Activated T-helper 9 cell treated with anti-CD3 and anti-CD28 coated beads, Interleukin-2, amount 50 U/mL, for 16 hours (primary cell): ENCODE measurements around the gene ZNF658.
"Not testable (repeated sequence)": the region's sequence is repeated elsewhere in the genome, so short reads cannot be mapped to it uniquely, and the experiment has no call there.

Source experiments
- DNase-seq: peaks from one replicate; pipeline ENCODE4 v3.0.0-alpha.2; 2020; ENCODE audit warnings: low read depth

Gene ZNF658

DNA sequence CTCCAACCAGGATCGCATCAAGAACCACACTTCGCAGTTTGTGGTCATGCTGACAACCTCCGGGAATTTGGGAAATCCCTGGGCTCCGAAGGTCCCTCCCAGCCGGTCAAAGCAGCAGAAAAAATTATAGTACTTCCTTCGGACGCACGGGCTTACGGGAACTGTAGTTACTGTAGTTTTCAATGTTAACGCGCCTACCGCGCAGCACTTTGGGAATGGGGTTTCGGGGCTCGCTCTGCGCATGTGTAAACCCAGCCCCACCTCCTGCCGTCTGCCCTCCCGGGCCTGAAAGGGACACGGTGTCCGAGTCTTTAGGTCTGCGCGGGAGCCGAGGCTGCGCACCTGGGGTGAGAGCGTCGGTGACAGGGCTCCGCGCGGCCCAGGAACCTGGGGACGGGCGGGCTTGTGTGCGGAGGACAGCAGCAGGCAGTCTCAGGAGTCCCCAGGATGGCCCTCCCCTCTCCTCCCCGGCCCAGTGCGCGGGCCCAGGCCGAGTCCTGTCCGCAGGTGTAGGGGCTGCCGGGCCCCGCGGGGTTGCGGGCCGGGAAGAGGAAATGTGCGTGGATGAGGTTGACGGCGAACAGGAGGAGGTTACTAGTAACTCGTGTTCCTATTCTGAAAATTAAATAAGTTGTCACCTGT lies at the start of gene ZNF658:
Gene ZNF658 (plus strand): TSS at position 236 of the 642 bp plus-strand sequence. CDS start 2,837 bp downstream, outside the sequence.
- peak; percentile 24 for DNase-seq

DNA sequence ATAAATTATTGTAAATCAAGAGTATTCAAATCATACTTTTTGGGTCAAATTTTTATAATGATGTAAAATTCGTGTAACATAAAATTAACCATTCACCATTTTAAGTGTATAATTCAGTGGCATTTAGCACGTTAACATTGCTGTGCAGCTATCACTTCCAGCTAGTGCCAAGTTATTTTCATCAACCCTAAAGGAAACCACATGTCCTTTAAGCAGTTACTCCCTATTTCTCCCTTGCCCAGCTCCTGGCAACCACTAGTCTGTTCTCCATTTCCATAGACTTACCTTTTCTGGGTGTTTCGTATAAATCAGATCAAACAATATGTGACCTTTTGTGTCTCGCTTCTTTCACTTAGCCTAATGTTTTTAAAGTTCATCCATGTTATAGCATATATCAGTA lies 38.8 kb upstream of the ZNF658 start:
- not testable (repeated sequence) for DNase-seq

DNA sequence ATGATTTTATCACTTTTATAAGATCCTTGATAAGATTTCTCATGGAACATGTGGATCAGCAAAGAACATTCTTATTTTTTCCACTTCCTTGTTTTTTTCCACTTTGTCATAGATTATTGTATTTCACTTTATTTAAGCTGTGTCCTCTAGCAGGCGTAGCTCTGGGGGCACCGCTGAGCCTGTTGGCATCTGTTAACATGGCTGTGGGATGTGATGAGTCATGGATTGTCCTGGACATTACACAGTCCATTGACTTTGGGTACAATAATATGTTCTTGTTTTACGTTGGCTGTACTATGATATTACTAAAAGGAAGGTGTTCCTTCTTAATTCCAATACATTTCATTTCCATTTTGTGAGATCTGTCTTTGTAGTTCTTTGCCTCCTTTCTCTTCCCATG lies 31.9 kb upstream of the ZNF658 start:
- DNase-seq: not testable (repeated sequence)

DNA sequence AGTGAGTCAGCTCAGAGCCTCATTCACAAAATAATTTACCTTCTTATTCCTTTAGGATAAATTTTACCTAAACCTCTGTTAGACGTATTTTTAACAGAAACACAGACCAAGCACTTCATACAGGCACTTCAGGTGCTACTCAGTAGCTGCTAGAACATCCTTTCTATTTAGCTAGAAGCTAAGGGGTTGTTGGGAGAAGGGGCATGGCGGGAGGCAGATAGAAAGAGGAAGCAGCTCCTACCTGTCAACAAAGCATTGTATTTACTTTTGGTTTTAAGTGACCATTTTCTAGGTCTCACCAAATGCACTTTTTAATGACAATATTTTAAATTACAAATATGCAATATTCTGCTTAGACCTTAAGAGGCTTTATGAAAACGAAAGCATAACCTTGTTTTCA lies 19.9 kb upstream of the ZNF658 start:
- not testable (repeated sequence) for DNase-seq

DNA sequence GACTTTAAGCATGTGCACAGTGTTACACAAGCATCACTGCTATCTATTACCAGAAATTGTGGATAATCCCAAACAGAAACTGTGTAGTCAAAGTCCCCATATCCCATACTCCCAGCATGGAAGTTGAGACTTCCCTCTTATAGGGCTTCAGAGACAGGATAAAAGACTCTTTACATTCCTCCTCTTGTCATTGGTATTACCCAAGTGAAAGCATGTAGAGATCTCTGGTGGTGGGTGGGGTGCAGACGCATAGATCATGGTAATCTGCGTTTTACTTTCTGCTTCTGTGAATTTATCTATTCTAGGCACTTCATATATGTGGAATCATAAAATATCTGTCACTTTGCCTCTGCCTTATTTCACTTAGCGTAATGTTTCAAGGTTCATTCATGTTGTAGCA lies 18.7 kb upstream of the ZNF658 start:
- DNase-seq: not testable (repeated sequence)

DNA sequence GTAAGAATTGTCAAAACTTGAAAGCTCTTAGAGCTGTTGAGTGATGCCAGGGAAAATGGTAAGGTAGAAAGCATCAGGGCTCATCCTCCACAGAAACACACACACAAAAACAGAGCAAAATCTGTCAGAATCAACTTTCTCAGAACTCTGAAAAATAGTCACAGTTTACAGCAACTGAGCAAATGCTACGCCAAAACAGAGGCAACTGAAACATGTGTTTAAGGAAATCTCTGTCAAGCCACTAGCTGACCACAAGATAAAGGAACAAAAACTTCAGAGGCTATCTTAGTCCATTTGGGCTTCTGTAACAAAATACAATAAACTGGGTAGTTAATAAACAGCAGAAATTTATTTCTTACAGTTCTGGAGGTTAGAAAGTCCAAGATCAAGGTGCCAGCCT lies 10.2 kb upstream of the ZNF658 start:
- DNase-seq: not testable (repeated sequence)

DNA sequence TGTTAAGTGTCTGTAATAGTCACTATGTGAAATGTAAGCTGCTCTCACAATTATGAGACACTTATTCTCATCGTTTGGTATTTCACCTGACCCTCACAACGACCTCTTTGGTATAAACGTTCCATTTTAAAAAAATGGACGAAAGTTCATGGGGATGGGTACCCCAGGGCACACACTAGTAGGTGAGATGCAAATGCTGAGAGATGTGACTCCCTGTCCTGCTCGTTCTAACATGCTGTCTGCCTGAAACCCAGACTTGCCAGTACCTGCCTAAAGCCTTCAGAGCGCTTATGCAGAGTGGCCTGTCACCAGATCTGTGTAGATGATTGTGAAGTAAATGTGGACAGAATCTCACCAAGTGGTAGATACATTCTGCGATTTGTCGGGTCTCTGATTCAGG lies 616 bp downstream of the ZNF658 start:
- DNase-seq: not testable (repeated sequence)

DNA sequence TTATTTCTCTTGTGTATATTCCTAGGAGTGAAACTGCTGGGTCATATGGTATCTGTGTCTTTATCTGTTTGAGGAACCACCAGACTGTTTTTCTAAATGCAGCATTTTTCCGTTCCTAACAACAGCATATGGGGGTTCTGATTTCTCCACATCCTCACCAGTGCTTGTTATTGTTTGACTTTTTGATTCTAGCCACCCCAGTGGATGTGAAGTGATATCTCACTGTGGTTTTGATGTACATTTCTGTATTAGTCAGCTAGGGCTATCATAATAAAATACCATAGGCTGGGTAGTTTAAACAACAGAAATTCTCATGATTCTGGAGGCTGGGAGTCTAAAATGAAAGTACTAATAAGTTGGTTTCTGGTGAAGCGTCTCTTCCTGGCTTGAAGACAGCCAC lies 9.0 kb downstream of the ZNF658 start:
- DNase-seq: not testable (repeated sequence)

DNA sequence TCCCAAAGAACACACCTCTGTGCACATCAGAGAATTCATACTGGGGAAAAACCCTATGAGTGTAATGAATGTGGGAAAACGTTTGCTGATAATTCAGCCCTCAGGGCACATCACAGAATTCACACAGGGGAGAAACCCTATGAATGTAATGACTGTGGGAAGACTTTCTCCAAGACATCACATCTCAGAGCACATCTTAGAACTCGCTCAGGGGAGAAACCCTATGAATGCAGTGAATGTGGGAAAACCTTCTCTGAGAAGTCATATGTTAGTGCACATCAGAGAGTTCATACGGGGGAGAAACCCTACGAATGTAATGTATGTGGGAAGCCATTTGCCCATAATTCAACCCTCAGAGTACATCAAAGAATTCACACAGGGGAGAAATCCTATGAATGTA lies 19.5 kb downstream of the ZNF658 start:
- not testable (repeated sequence) for DNase-seq

DNA sequence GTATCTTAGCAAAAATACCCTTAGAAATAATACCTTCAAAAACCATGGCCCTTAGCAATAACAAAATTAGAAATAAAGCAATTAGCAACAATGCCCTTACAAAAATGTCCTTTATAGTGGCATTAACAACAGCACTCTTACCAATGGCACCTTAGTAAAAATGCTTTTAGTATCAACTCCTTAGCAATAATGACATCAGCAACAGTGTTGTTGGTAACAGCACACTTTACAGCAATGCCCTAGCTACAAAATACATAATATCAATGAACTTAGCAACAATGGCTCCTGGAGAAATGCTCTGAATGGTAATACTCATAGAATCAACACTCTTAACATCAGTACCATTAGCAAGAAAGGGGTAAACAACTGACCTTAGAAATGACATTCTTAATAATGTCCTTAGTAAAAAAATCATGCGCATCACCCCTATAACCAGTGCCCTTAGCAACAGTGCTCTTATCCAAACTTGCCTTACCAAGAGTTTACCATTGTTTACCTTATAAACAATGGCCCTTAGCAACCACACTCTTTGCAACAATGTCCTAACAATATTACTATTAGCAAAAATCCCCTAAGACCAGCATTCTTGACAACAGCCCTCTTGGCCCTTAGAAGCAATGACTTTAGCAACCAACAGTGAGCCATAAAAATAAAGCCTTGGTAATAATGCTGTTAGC lies 35.8 kb downstream of the ZNF658 start:
- DNase-seq: not testable (repeated sequence)

DNA sequence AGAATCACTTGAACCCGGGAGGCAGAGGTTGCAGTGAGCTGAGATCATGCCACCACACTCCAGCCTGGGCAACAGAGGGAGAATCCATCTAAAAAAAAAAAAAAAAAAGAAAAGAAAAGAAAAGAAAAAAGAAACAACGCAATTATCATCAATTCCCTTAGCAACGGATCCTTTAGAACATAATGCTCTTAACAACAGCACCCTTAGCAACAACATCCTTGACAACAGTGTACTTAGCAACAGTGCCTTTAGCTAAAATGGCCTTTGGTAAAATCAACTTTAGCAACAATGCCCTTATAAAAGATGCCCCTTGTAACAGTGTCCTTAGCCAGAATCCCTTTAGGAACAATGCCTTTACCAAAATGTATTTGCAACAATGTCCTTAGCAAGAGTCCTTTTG lies 37.1 kb downstream of the ZNF658 start:
- DNase-seq: not testable (repeated sequence)

DNA sequence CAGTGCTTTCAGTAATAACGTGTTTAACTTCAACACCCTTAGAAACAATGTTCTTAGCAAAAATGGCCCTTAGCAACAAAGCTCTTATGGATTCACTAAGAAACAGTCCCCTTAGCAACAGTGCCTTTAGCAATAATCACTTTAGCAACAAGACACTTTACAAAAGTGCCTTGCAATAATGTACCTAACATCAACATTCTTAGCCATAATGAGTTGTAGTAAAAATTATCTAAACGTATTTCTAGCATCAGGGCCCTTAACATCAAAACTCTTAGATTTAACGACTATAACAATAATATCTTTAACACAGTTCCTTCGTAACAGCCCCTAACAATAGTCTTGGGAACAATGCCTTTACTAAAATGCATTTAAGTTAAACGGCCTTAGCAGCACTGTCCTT lies 37.8 kb downstream of the ZNF658 start:
- not testable (repeated sequence) for DNase-seq

DNA sequence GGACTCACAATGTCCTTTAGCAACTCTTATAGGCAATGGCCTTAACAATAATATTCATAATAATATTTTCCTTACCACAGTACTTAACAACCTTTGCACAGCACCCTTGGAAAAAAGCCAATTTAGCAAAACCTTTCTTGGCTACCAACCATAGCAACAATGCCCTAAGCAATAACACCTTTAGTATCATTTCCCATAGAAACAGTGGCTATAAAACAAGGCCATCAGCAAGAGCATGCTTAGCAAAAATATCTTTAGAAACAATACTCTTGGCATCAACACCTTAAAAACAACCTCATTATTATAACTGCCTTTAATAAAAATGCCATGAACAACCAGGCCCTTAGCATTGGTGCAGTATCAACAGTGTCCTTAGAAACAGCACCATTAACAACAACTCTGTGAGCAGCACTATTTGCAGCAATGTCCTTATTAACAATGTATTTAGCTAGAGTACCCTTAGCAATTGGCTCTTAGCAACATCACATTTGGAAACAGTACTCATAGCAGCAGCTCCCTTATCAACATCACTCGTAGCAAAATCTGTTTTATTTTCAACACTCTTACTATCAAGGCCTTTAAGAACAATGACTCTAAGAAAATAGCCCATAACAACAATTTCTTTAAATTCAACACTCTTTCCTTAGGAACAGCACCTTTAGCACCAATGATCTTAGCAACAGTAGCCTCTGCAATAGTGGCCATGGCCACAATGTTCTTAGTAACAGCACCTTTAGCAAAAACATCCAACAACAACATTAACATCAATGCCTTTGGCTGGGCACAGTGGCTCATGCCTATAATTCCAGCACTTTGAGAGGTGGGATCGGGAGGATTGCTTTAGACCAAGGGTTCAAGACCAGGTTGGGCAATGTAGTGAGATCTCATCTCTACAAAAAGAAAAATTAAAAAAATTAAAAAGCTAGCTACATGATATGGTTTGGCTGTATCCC lies 39.6 kb downstream of the ZNF658 start:
- DNase-seq: not testable (repeated sequence)

DNA sequence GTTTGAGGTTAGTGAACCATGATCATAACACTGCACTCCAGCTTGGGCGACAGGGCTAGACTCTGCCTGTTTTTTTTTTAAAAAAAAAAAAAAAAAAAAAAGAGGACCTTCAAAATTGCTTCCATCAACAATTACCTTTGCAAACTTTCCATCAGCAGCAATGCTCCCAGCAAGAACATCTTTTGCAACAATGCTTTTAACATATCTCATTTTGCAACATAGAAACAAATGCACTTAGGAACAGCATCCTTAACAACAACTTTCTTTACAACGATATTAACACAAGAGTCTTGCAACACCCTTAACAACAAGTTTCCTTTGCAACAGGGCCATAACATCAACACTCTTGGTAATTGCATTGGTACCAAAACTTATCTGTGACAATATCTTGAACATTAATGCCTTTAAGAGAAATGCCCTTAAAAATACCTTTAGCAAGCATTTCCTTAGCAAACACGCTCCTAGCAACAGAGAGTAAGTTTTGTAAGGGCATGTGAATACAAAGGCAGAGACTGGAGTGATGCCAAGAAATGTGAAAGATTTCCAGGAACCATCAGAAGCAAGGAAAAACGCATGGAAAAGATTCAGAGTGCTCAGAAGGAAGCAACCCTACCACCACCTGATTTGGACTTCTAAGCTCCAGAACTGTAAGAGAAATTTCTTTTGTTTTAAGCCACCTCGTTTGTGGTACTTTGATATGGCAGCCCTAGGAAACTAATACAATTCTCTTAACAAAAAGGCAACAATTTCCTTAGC lies 42.1 kb downstream of the ZNF658 start:
- DNase-seq: not testable (repeated sequence)

DNA sequence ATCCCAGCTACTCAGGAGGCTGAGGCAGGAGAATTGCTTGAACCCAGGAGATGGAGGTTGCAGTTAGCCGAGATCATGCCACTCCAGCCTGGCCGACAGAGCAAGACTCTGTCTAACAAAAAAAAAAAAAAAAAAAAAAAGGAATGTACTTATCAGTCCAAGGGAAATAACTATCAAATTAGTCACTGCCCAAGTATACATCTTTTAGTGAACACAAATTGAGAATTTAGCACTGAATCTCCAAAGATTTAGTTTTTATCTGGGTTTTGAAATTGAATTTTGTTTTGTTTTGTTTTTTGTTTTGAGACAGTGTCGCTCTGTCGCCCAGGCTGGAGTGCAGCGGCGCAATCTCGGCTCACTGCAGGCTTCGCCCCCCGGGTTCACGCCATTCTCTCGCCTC lies 52.1 kb downstream of the ZNF658 start:
- DNase-seq: not testable (repeated sequence)
